ENCODE results near the gene DIAPH2.

GRCh38 chrX:97479106-97479890 lies 794.7 kb downstream of the DIAPH2 start:
- TF ChIP-seq CTCF (IDR thresholded peaks at IDR 0.05; ENCODE audit: low read length) (no peak), EZH2 (optimal IDR thresholded peaks at IDR 0.05; ENCODE audit: low read depth, low read length) (no peak), EZH2phosphoT487 (IDR thresholded peaks at IDR 0.05; ENCODE audit: low read length) (no peak)
